Occipital lobe (tissue), 2 donors: ENCODE measurements around the gene IQSEC1. TPM values are rescaled to one million over a fixed set of nuclear protein-coding genes. Genes with fewer than 3 reads are reported as not detected.

Experiments used
- DNase-seq: peaks from one replicate; lab custom pipeline; 2025; lab: John Stamatoyannopoulos, UW
- total RNA-seq: library from RNA; depleted of rRNA; stranded (reverse); fragments of >200 nt; gene quantifications from one replicate; pipeline ENCODE4 v1.2.3, GENCODE V29; 2014

Gene IQSEC1
- total RNA-seq, 1 donor from 2014 or later, result 14.3 TPM

DNA sequence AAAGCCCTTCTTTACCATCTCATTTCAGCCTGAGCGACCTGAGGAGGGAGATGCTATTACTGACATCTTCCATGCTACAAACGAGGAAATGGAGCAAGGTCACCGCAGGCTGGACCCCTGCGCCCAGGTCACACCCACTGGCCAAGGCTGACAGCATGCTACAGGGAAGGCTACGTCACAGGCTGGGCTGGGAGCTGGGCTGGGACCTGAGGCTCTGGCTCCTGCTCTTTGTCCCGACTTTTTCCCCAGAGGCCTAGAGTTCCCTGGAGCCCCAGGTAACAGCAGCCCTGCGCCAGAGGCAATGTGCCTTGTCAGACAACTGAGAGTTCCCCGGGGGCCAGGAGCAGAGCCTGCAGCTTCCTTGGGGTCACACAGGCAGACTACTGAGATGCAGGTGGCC lies 87.2 kb downstream of the IQSEC1 start:
- no peak for DNase-seq

DNA sequence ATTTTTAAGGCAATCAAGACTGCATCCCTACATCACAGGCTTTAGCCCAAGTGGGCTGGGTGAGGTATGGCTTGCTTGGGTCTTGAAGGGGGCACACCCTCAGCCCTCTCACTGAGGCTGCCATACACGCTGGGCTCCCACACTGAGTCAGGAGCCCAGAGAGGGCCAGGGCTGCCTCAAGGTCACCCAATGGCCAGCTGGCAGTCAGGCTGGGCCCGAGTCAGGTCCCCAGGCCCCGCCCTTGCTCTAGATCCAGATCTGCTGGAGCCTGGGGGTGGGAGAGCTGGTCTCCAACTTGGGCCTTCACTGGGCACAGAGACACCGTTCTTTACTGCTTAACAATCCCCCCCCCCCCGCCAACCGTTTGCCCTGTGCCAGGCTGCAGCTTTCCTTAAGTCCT lies 88.1 kb downstream of the IQSEC1 start:
- no peak for DNase-seq

DNA sequence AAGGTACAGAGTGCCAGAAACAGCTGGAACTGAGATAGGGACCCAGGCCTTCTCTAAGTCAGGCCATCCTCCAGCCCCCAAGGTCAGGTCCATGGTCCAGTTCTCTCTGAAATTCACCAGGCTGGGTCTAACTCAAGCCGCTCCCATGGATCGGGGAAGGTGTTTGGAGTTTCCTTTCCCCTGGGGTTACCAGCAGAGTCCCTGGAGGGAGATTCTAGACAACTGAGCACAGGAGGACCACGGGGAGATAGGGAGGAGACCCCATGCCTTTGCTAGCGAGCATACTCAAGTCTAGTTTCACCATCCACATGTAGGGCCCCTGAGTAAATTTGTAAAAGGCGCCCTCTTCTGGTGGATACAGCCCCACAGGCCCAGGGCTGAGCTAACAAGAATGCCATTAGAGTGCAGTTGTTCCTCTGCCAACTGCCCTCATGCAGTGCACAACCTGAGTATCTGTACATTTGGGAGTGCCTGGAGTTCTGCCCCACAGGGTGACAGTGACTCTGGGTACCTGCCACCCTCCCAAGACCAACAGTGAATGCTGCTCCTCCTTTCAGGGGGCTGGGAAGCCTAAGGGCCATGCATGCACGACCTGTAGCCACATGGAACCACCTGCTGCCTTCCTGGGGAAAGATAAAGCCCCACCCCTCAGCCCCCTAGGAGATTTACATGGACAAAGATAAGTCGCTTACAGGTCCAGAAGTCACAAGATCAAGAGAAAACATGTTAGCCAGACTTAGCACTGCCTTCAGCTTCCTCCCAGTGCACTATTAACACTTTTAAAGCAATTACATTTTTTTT lies 89.0 kb downstream of the IQSEC1 start:
- DNase-seq, result peak; percentile 29

DNA sequence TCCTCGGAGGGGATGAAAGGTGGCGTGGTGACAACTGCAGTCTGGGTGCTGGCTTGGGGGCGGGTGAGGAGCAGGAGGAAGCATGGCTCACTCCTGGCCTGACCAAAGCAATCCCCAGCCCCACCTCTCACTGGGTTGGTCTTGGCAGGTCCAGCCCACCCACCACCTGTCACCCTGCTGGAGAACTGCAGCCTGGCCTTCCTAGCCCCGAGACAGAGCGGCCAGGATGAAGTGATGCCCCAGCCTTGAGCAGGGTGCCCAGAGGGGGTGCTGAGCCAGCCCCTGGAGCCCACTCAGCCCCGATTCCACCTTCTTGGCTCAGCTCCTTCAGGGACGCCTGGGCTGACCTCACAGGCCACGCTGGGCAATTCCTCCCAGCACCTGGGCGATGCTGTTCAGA lies 89.9 kb downstream of the IQSEC1 start:
- DNase-seq, result no peak

DNA sequence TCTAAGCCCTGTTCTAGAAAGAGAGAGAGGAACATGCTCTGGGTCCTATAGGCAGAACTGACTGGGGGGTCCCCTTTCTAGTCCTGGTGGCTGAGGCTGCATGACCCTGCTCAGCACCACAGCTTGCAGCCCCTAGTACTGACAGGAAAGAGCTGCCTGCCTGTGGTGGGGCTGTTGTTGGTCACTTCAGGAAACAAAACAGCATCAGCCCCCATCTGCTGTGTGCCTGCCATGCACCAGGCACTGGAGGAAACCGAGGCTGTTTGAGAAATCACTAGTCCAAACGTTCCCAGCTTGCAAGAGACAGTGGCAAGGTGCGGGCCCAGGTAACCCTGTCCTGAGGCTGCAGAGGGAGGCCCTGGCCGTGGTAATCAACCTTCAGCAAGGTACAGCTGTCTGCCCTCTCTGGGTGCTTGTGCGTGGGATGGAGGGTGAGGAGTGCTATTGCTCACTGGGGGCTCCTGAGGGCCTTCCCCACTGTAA lies 90.6 kb downstream of the IQSEC1 start:
- DNase-seq, result no peak

DNA sequence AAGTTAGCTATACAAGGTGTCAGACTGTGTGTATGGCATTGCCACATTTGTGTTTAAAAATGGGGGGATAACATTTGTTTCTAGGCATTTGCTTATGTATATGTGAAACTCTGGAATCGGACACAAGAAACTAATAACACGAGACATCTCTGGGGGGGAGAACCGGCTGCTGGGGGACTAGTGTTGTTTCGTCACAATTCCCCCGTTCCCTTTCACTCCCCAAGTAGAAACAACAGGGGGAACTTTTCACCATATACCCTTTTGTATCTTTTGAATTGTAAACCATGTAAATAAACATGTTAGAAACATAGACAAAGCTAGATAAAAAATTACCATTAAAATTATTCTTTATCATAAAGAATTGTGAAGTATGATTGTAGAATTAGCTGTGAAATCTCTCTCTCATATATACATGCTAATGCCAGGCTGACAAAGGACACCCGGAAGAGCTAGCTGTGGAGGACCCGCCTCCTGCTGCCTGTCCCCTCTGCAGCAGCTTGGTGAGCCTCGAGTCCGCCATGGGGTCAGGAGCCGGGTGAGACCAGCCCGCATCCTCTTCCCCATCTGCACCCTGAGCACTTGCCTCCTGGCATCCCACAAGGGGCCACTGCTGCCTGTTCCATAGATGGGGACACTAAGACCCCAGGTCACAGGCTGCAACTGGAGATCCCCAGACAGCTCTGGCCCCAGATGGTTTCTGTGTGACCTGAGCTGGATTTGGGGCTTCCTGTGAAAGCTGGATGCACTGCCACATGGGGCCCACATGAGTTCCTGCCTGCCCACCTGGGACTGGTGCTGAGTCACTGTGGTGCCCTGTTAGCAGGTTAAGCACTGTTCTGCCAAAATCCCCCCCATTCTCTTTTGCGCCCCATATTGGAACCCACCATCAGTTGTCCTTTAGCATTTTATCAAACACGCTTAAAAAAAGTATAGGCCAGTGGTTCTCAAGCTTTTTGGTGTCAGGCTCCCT lies 91.6 kb downstream of the IQSEC1 start:
- no peak for DNase-seq

DNA sequence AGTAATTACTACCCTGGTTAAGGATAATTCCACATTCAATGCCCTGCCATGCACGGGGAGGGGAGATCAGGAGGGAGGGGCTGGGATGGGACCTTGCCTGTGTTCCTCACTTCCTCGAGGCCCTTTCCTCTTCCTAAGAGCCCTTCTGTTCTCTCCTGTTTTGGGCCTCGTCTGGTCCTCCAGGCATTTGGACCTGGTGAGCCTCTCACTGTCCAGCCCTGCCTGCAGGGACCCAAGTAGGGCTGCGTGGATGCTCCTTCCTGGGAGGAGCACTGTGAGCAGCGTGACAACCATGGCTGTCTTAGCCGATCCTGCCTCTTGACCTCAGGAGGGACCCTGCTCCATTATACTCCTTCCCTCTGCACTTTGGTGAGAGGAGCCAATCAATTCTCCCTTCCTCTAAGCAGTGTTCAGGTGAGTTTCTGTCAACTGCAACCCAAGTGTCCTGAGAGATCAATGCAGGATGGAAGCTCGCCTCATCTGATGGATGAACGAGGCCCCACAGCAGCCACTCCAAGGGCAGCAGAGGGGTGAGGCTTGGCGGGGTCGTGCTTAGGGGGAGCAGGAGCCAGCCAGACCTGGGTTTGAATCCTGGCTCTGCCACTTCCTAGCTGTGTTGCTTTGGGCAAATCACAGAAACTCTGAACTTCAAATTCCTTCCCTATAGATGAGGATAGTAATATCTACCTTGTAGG lies 92.5 kb downstream of the IQSEC1 start:
- no peak for DNase-seq

DNA sequence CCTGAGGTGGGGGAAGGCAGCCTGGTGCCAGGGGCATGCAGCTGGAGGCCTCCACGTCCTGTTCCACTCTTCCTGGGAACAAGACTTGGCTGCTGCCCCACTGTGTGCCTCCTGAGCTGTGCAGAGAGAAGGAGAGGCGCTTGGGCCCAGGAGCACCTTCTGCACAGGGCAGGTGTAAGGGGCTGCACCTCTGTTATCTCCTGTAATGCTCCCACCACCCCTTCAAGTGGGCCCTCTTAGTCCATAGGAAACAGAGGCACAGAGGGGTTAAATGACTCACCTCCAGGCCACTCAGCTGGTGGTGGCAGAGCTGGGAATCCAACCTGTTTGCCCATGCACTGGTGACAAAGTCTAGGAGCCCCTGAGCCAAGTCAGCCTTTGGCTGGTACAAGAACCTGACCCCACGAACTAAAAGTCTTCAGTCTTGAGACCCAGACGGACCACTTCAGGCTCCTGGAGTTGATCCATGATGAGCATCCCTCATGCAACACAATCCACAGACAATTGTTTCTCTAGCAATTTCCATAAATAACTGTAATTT lies 93.2 kb downstream of the IQSEC1 start:
- DNase-seq, result no peak

DNA sequence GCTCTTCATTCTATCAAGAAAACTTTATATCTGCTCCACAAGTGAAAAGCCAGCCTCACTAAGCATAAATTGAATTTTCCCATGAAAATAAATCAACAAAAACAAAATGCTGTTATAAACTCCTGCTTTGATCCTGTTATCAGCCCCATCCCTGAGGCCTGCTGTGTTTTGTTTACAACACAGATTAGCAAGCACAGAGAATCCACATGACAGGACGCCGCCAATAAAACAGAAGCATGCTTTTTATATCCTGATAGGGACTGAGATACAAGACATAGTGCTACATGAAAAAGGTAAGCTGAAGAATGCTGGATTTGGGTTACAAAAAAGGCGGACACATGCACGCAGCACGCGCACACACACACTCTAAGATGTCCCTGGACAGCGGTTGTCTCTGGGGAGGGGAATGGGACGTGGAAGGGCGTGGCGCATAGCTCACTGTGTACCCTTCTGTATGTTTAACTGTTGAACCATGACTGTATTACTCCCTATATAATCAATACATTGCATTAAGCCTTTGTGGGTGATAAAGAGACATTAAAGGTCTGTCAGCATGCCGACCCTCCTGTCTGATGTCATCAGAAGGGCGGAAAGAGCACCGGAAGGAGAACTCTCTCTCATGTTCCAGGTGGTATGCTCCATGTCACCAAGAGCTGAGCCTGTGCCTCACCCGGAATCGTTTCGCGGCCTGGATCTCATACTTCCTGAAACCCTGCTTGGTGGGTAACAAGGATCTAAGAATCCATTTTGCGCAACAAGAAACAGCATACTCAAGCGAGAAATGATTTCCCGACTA lies 93.9 kb downstream of the IQSEC1 start:
- DNase-seq, result no peak

DNA sequence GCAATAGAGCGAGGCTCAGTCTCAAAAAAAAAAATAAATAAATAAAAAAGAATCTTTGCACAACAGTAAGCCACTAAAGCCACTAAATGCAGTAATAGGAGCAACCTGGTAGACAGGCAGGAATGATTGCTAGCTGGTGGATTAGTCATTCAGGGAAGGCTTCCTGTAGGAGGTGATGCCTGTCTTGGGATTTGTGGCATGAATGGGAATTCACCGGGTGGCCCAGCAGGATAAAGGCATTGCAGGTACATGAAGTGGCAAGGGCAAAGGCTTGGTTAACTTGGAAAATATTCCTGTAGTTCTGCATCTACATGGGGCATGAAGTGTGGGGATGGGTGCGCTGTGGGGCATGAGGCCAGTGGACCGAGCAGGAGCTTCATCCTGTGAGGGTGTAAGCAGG lies 94.5 kb downstream of the IQSEC1 start:
- no peak for DNase-seq

DNA sequence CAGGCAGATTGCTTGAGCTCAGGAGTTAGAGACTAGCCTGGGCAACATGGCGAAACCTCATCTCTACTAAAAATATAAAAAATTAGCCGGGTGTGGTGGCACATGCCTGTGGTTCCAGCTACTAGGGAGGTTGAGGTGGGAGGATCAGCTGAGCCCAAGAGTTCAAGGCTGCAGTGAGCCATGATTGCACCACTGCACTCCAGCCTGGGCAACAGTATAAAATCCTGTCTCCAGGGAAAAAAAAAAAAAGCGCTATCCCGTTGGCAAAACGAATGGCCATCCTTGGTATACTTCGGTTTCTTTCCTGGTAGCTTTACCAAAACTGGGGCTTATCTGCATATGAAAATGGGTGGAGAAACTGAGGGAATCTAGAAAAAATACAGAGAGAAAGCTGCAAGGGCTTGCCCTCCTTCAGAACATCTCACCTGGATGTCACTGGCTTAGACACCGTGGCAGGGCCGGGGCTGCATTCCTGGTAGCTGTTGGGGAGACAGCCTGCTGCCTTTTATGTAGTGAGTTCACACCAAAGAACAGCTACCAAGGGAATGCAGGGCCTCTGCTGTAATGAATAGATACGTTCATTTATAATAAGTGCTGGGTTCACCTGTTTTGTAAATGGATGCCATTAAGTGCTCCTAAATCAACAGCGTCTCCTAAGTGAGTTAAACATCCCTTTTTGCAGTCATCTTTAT lies 96.0 kb downstream of the IQSEC1 start:
- DNase-seq, result no peak

DNA sequence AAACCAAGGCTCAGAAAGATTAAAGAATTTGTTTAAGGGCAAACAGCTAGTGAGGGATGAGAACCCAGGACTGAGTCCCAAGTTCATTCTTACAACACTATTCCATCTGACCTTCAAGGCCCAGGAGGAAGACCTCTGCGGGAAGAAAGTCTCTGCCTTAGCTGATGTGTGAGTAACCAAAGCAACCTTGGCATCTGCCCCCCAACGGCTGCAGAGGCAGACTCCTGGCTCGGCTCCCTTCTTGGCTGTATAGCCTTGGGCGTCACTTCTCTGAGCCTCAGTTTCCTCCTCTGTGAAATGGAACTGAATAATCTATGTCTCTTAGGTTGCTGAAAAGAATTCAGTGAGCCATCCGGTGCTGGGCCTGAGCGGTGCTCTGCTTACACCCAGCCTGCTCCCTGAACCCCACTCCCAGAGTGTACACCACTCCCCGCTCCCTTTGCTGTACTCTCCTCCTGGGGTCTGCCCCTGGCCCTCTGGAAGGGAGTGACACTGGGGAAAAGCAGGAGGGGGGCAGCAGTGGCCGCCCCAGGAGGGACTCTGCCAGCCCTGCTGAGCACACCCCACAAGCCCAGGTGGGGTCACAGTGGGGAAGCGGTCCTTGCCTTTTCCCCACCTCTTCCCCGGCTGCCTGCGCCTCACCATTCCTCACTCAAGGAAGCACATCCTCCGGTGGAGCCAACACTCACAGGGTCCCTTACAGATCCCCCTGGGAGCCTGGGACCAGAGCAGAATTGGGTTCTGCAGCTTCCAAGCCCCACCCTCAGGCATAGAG lies 97.3 kb downstream of the IQSEC1 start:
- no peak for DNase-seq

DNA sequence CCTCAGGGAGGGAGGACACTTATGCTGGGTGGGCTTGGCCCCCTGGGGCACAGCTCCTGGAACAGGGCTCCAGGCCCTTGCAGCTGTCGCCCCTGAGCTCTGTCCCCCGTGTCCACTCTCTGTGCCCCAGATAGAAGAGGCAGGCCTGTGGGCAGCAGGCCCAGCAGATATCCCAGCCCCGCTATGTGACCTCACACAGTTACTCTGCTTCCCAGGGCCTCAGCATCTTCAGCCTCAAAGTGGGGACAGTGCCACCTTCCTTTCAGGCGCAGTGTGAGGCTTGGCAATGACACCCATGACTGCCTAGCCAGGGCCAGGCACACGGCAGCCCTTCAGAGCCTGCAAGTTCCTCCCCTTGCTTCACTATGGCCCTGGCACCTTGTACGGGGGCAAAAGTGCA lies 98.4 kb downstream of the IQSEC1 start:
- DNase-seq, result no peak

DNA sequence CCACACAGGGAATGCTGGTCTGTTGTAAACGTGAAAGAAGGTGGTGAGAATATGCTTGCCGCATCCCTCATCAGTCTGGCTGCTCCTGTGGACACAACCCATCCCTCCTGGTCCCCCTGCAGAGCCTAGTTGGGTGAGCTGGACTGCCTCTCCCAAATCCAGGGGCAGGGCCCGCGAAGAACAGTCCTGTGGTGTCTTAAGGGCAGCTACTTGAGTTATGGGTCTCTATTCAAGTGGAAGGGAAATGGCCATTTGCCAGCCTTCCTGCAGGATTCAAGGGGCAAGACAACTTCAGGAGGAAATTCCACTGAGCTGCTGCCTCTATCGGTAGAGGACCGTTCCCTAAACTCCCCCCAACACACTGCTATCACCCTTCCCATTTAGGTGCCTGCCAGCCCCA lies 98.9 kb downstream of the IQSEC1 start:
- no peak for DNase-seq

DNA sequence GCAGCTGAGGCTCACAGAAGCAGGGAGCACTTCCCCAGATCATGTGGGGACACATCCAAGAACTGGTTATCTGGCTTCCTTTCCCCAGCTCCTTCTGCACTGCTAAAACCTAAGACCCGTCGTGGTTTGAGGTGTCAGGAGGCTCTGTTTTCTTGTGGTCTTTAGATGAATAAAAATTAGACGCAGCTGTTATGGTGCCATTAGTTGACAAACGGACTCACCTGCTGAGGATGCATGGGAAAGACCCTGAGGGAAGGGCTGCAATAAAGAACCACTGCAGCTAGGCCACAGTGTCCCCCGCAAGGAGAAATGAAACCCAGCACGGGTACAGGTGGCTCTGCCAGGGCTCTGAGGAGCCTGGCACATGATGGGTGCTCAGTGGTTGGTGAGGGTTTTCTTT lies 99.4 kb downstream of the IQSEC1 start:
- no peak for DNase-seq

DNA sequence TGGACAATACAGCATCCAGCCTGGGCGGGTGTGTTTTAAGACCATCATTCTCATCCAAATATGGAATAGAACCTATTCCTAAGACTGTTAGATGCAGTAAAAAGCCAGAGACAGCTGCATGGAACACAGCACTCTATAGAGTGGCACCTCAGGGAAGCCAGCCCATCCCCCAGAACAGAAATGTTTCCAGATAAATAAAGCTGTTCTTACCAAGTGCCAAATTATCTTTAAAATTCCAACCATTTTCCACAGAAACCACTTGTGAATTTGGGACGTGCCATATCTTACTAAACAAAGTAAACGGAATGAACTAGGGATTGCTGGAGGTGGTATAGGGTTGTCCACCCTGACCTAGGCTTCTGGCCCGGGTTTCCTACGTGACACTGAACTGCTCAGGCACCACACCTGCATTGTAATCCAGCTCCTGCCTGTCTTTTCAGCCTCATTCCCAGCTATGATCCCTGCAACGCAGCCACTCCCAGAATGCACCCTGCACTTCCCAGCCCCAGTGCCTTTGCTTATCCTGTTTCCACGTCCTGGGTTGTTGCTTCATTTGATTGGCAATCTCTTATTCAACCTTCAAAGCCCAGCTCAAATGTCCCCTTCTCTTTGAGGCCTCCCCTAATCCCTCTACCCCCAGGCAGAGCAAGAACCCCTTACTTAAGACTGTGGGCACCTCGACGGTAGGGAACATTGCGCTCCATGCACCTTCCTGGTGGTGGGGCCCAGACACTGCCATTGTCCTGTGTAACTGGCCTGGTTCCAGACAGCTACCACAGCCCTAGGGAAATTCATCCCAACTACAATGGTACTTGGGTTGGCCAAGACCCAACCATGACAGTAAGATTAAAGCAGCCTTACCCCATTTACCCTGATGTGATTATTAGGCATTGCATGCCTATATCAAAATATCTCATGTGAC lies 100.2 kb downstream of the IQSEC1 start:
- no peak for DNase-seq

DNA sequence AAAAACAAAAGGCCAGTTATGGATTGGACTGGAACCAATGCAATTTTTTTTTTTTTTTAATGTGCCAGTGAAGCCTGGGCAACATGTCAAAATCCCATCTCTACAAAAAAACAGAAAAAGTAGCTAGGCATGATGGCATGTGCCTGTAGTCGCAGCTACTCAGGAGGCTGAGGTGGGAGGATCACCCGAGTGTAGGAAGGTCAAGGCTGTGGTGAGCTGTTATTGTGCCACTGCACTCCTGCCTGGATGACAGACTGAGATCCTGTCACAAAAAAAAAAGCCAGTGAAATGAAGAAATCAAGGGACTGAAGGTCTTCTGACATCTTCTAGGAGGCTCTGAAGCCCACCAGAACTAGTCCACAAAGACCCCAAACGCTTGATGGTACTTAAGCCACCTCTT lies 101.2 kb downstream of the IQSEC1 start:
- no peak for DNase-seq

DNA sequence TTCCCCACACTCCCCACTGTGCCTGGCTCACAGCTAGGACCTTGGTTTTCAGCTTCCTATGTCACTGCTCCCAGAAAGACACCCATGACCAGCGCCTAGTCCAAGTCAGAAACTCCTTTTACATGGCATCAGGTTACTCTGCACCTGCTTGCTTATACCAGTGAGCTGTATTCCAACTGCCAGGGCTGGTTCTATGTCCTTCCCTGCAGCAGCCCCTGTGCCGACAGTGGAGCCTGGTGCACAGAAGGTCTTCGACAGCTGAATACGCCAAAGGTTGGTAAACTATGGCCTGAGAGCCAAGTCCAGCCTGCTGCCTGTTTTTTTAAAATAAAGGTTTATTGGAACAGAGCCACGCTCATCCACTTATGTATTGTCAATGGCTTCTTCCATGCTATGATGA lies 102.5 kb downstream of the IQSEC1 start:
- DNase-seq, result no peak
